Cardiac muscle cell (in vitro differentiated cells and primary cell): ENCODE results near the gene ANKMY2. TPM values are rescaled to one million over a fixed set of nuclear protein-coding genes. Genes with fewer than 3 reads are reported as not detected.

Experiments used
- DNase-seq, 2 donors: peaks; one replicate each; pipeline versions ENCODE4 v3.0.0 to v3.0.0-alpha.2; 2010 to 2017; ENCODE audit warnings: low read depth in 1 of 2, low spot score in 1 of 2
- H3K27ac ChIP-seq: fragments of 200-600 bp; sonication (generic); 2 replicates; pipeline ENCODE4 v1.5.1; 2016
- H3K27me3 ChIP-seq: fragments of 200-600 bp; sonication (generic); 2 replicates; pipeline ENCODE4 v1.6.0; 2016; ENCODE audit warnings: control low read depth
- H3K36me3 ChIP-seq: fragments of 200-600 bp; sonication (generic); 2 replicates; pipeline ENCODE4 v1.5.1; 2016; ENCODE audit warnings: control low read depth
- H3K4me1 ChIP-seq: fragments of 200-600 bp; sonication (generic); 2 replicates; pipeline ENCODE4 v1.8.1; 2017; ENCODE audit warnings: low read depth, mild to moderate bottlenecking, mixed run types
- H3K4me3 ChIP-seq: fragments of 200-600 bp; sonication (generic); 2 replicates; pipeline ENCODE4 v1.5.1; 2016; ENCODE audit warnings: mild to moderate bottlenecking
- H3K9me3 ChIP-seq: fragments of 200-600 bp; sonication (generic); 2 replicates; pipeline ENCODE4 v1.5.1; 2017; ENCODE audit warnings: low read depth, mild to moderate bottlenecking, control low read depth
- polyA plus RNA-seq: library from polyadenylated mRNA; unstranded; fragments of >200 nt; fragmentation: Nextera tagmentation; extraction: Ambion mirVana; gene quantifications from 2 replicates; pipeline ENCODE4 v1.2.1, GENCODE V29; 2016
- total RNA-seq: library from RNA; depleted of rRNA; stranded (reverse); fragments of >200 nt; gene quantifications from 2 replicates; pipeline ENCODE4 v1.2.3, GENCODE V29; 2016
- TF ChIP-seq, protein P1 (sequence below): IDR thresholded peaks from 2 replicates; pipeline ENCODE4 v1.5.1; 2012; ENCODE audit warnings: low read depth, mild to moderate bottlenecking, low read length

ANKMY2 gene
- total and polyA plus RNA-seq, 2 experiments from 2014 or later: 44.6 to 54.1 TPM

- TF ChIP-seq, protein P1, sequence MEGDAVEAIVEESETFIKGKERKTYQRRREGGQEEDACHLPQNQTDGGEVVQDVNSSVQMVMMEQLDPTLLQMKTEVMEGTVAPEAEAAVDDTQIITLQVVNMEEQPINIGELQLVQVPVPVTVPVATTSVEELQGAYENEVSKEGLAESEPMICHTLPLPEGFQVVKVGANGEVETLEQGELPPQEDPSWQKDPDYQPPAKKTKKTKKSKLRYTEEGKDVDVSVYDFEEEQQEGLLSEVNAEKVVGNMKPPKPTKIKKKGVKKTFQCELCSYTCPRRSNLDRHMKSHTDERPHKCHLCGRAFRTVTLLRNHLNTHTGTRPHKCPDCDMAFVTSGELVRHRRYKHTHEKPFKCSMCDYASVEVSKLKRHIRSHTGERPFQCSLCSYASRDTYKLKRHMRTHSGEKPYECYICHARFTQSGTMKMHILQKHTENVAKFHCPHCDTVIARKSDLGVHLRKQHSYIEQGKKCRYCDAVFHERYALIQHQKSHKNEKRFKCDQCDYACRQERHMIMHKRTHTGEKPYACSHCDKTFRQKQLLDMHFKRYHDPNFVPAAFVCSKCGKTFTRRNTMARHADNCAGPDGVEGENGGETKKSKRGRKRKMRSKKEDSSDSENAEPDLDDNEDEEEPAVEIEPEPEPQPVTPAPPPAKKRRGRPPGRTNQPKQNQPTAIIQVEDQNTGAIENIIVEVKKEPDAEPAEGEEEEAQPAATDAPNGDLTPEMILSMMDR: no peak
- Histone ChIP-seq H3K36me3 (no peaks in the 10 kb centered on the region), H3K27me3 (no peaks in the 10 kb centered on the region), H3K9me3 (no peaks in the 10 kb centered on the region), H3K4me3 (no peak overlapping the region), H3K4me1 (peaks cover 4% of the 10 kb centered on the region), H3K27ac (no peak overlapping the region)
- peak in 1 of 2 donors; percentile 21 for DNase-seq
These were observed 83.6 kb downstream of the ANKMY2 start for GRCh38 chr7:16561943-16562342.

- no peak overlapping the region for H3K4me3 ChIP-seq
- no peak overlapping the region for H3K27ac ChIP-seq
- no peaks in the 10 kb centered on the region for H3K27me3 ChIP-seq
- DNase-seq: no peak
- peaks cover 6% of the 10 kb centered on the region for H3K4me1 ChIP-seq
- TF ChIP-seq, protein P1: no peak
- no peaks in the 10 kb centered on the region for H3K36me3 ChIP-seq
- no peaks in the 10 kb centered on the region for H3K9me3 ChIP-seq
These were observed 85.9 kb downstream of the ANKMY2 start for GRCh38 chr7:16559497-16560179.

DNA sequence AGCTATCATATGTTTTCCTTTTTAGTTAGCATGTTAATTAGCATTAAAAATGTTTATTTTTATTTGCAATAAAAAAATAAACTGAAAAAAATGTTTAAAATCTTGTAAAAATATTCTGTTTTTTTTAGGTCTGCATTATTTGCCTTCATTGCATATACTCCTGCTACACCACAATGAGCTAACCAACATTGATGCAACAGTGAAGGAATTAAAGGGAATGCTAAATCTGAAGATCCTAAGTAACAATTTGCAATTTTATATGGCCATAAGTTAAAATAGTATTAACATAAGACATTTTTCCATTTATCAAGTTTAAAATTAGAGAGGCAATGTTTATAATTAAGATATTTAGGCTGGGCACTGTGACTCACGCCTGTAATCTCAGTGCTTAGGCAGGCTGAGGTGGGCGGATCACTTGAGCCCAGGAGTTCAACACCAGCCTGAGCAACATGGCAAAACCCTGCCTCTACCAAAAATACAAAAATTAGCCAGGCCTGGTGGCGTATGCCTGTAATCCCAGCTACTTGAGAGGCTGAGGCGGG is 86.7 kb downstream of the ANKMY2 start:
- TF ChIP-seq, protein P1: no peak
- Histone ChIP-seq H3K27ac (no peak overlapping the region), H3K36me3 (no peaks in the 10 kb centered on the region), H3K4me3 (no peak overlapping the region), H3K9me3 (no peaks in the 10 kb centered on the region), H3K27me3 (no peaks in the 10 kb centered on the region), H3K4me1 (peaks cover 6% of the 10 kb centered on the region)
- DNase-seq: no peak

DNA sequence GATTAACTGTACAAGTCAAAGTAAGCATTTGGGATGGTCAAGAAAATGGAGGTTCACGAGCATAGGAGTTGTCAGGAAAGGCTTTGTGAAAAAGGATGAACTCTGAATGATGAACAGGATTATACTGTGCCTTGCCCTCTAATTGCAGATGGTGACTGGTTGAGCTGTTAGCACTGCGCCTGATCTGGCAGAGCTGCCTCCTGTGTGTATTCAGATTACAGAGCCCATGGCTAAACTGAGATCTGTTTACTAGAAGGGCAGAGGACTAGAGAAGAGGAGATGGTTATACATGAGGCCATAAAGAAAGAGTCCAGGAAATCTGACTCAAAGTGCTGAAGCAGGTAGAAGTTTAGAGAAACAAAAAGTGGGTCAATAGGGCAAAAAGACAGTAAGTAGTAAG is 89.2 kb downstream of the ANKMY2 start:
- Histone ChIP-seq H3K27ac (no peak overlapping the region), H3K9me3 (no peaks in the 10 kb centered on the region), H3K4me3 (no peak overlapping the region), H3K4me1 (peaks cover 6% of the 10 kb centered on the region), H3K27me3 (no peaks in the 10 kb centered on the region), H3K36me3 (no peaks in the 10 kb centered on the region)
- DNase-seq: no peak
- TF ChIP-seq, protein P1: no peak

DNA sequence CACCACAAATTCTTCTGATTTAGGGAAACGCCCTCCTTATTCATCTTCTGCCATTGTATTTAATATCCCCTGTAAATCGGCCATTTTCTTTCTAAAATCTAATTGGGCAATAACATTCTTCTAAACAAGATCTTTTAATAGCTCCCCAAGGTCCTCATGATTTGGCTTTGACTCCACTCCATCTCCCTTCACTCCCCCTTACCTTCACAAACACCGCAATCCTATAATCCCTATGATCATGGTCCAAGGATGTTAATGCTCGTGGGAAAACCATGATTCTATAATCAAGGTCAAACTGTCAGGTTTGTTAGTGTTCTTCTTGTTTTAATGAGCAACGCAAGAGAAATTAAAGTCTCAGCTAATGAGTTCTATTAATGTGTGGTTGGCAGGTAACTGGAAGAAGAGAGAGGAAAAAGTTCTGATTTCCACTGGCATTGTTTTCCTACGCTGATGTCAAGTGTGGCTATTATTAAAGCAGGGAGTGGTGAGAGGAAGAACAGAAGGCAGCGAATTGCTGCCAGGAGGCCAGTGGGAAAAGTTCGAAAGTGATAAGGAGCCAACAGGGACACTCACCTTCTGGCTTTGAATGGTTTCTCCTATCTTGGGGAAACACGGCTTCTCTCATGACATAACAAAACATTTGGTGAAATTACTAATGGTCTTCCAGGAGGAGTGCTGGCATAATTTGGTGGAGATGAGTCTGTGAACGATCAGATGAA is 90.9 kb downstream of the ANKMY2 start:
- no peak overlapping the region for H3K4me3 ChIP-seq
- TF ChIP-seq, protein P1: no peak
- peaks cover 6% of the 10 kb centered on the region for H3K4me1 ChIP-seq
- H3K36me3 ChIP-seq: no peaks in the 10 kb centered on the region
- no peaks in the 10 kb centered on the region for H3K9me3 ChIP-seq
- no peaks in the 10 kb centered on the region for H3K27me3 ChIP-seq
- H3K27ac ChIP-seq: peak overlapping the region; percentile 9
- DNase-seq: peak in 1 of 2 donors; percentile 26
